ENCODE results near the gene KCNQ2. TPM values are rescaled to one million over a fixed set of nuclear protein-coding genes. Genes with fewer than 3 reads are reported as not detected.

KCNQ2 gene
- total RNA-seq, 4 donors from 2014 or later, result not detected

GRCh38 chr20:63378626-63379025 lies 93.8 kb downstream of the KCNQ2 start:
- H3K36me3 ChIP-seq, result no peaks in the 10 kb centered on the region
- no peak overlapping the region for H3K27ac ChIP-seq
- H3K27me3 ChIP-seq, result peaks cover 0 to 83% of the 10 kb centered on the region in 2 donors
- 51 to 54% methylated on average over 12 of the region's 12 CpGs for WGBS, 2 donors
- peaks cover 0 to 3% (median 0%) of the 10 kb centered on the region in 4 donors for H3K4me1 ChIP-seq
- no peaks in the 10 kb centered on the region for H3K9me3 ChIP-seq
- no peak for TF ChIP-seq EP300 (IDR thresholded peaks at IDR 0.05)
- TF ChIP-seq POLR2A (IDR thresholded peaks at IDR 0.05), result no peak
- no peak for TF ChIP-seq CTCF (IDR thresholded peaks at IDR 0.05)
- no peak overlapping the region for H3K4me3 ChIP-seq
- no peak for DNase-seq (ENCODE audit: low spot score in 2 of 2)

- WGBS, 2 donors, result 30 to 34% methylated on average over 14 of the region's 15 CpGs
- TF ChIP-seq EP300 (IDR thresholded peaks at IDR 0.05) (no peak), POLR2A (IDR thresholded peaks at IDR 0.05) (no peak), CTCF (IDR thresholded peaks at IDR 0.05) (no peak)
- no peak overlapping the region for H3K4me3 ChIP-seq
- no peak overlapping the region for H3K27ac ChIP-seq
- H3K9me3 ChIP-seq, result no peaks in the 10 kb centered on the region
- no peaks in the 10 kb centered on the region for H3K36me3 ChIP-seq
- peaks cover 0 to 83% of the 10 kb centered on the region in 2 donors for H3K27me3 ChIP-seq
- H3K4me1 ChIP-seq, result peaks cover 0 to 3% (median 0%) of the 10 kb centered on the region in 4 donors
- DNase-seq (ENCODE audit: low spot score in 2 of 2), result no peak
Observed at GRCh38 chr20:63377951-63378381, 94.5 kb downstream of the KCNQ2 start.

- Histone ChIP-seq H3K36me3 (no peaks in the 10 kb centered on the region), H3K27ac (no peak overlapping the region), H3K4me3 (no peak overlapping the region), H3K9me3 (no peaks in the 10 kb centered on the region), H3K4me1 (peaks cover 0 to 3% (median 0%) of the 10 kb centered on the region in 4 donors), H3K27me3 (peaks cover 0 to 83% of the 10 kb centered on the region in 2 donors)
- 10 to 12% methylated on average over 28 to 32 of the region's 32 CpGs for WGBS, 2 donors
- no peak for DNase-seq (ENCODE audit: low spot score in 2 of 2)
- no peak for TF ChIP-seq POLR2A (IDR thresholded peaks at IDR 0.05)
- TF ChIP-seq EP300 (IDR thresholded peaks at IDR 0.05), result no peak
- no peak for TF ChIP-seq CTCF (IDR thresholded peaks at IDR 0.05)
Observed at GRCh38 chr20:63377256-63377941, 95.1 kb downstream of the KCNQ2 start.

- Histone ChIP-seq H3K27ac (no peak overlapping the region), H3K9me3 (no peaks in the 10 kb centered on the region), H3K27me3 (peaks cover 0 to 79% of the 10 kb centered on the region in 2 donors), H3K36me3 (no peaks in the 10 kb centered on the region), H3K4me1 (no peaks in the 10 kb centered on the region), H3K4me3 (no peak overlapping the region)
- 37 to 43% methylated on average over 19 to 31 of the region's 31 CpGs for WGBS, 2 donors
- no peak for DNase-seq (ENCODE audit: low spot score in 2 of 2)
- TF ChIP-seq EP300 (IDR thresholded peaks at IDR 0.05) (no peak), CTCF (IDR thresholded peaks at IDR 0.05) (no peak), POLR2A (IDR thresholded peaks at IDR 0.05) (no peak)
Observed at GRCh38 chr20:63376283-63377250, 95.9 kb downstream of the KCNQ2 start.

- 91% methylated on average over 3 of the region's 3 CpGs for whole genome bisulfite sequencing, 2 donors
- H3K27me3 ChIP-seq, result peaks cover 0 to 85% of the 10 kb centered on the region in 2 donors
- no peaks in the 10 kb centered on the region for H3K9me3 ChIP-seq
- H3K36me3 ChIP-seq, result no peaks in the 10 kb centered on the region
- no peaks in the 10 kb centered on the region for H3K4me1 ChIP-seq
- H3K27ac ChIP-seq, result no peak overlapping the region
- no peak overlapping the region for H3K4me3 ChIP-seq
- TF ChIP-seq POLR2A (IDR thresholded peaks at IDR 0.05), result no peak
- no peak for TF ChIP-seq EP300 (IDR thresholded peaks at IDR 0.05)
- TF ChIP-seq CTCF (IDR thresholded peaks at IDR 0.05), result no peak
- DNase-seq (ENCODE audit: low spot score in 2 of 2), result no peak
Observed at GRCh38 chr20:63375438-63375837, 97.0 kb downstream of the KCNQ2 start.
